Duodenal mucosa (tissue), 2 donors: ENCODE results near the gene FAT4.

Experiments used
- H3K27ac ChIP-seq: one replicate; pipeline ENCODE4 v1.7.0; 2013; ENCODE audit warnings: low read depth, low read length
- H3K27me3 ChIP-seq, 2 donors: one replicate each; pipeline ENCODE4 v1.7.0; 2013; ENCODE audit warnings: low read length in 2 of 2, control low read depth in 1 of 2; ENCODE audit not compliant: insufficient read depth in 2 of 2, control insufficient read depth in 1 of 2
- H3K36me3 ChIP-seq, 2 donors: one replicate each; pipeline ENCODE4 v1.7.0; 2013; ENCODE audit warnings: low read length in 2 of 2, control low read depth in 1 of 2; ENCODE audit not compliant: insufficient read depth in 2 of 2, control insufficient read depth in 1 of 2
- H3K4me1 ChIP-seq, 2 donors: one replicate each; pipeline ENCODE4 v1.7.0; 2013; ENCODE audit warnings: low read length in 2 of 2, control low read depth in 1 of 2; ENCODE audit not compliant: insufficient read depth in 2 of 2, control insufficient read depth in 1 of 2
- H3K4me3 ChIP-seq, 2 donors: one replicate each; pipeline ENCODE4 v1.7.0; 2013; ENCODE audit warnings: low read length in 2 of 2, low read depth in 1 of 2
- H3K9ac ChIP-seq, 2 donors: one replicate each; pipeline ENCODE4 v1.7.0; 2013; ENCODE audit warnings: low read length in 2 of 2, low read depth in 1 of 2
- H3K9me3 ChIP-seq, 2 donors: one replicate each; pipeline ENCODE4 v1.7.0; 2013; ENCODE audit warnings: low read length in 2 of 2, control low read depth in 1 of 2; ENCODE audit not compliant: control insufficient read depth in 1 of 2

Gene FAT4

GRCh38 chr4:125344198-125344597 is 29.4 kb downstream of the FAT4 start:
- Histone ChIP-seq H3K4me3 (no peak overlapping the region), H3K36me3 (no peaks in the 10 kb centered on the region), H3K27me3 (no peaks in the 10 kb centered on the region), H3K27ac (no peak overlapping the region), H3K9me3 (no peaks in the 10 kb centered on the region), H3K4me1 (no peaks in the 10 kb centered on the region), H3K9ac (no peak overlapping the region)

GRCh38 chr4:125346616-125347015 is 31.9 kb downstream of the FAT4 start:
- no peak overlapping the region for H3K4me3 ChIP-seq

GRCh38 chr4:125350470-125351135 is 35.8 kb downstream of the FAT4 start:
- H3K27me3 ChIP-seq = no peaks in the 10 kb centered on the region
- no peaks in the 10 kb centered on the region for H3K36me3 ChIP-seq
- H3K27ac ChIP-seq = no peak overlapping the region
- no peaks in the 10 kb centered on the region for H3K4me1 ChIP-seq
- H3K9ac ChIP-seq = no peak overlapping the region
- H3K4me3 ChIP-seq = no peak overlapping the region
- no peaks in the 10 kb centered on the region for H3K9me3 ChIP-seq

More at GRCh38 chr4:125346616-125347015, 31.9 kb downstream of the FAT4 start:
- Histone ChIP-seq H3K36me3 (no peaks in the 10 kb centered on the region), H3K27me3 (no peaks in the 10 kb centered on the region), H3K27ac (no peak overlapping the region), H3K9ac (no peak overlapping the region), H3K9me3 (no peaks in the 10 kb centered on the region), H3K4me1 (no peaks in the 10 kb centered on the region)

GRCh38 chr4:125352521-125352920 is 37.8 kb downstream of the FAT4 start:
- H3K36me3 ChIP-seq = no peaks in the 10 kb centered on the region
- H3K4me3 ChIP-seq = no peak overlapping the region
- H3K9me3 ChIP-seq = no peaks in the 10 kb centered on the region
- no peak overlapping the region for H3K9ac ChIP-seq
- no peak overlapping the region for H3K27ac ChIP-seq
- no peaks in the 10 kb centered on the region for H3K27me3 ChIP-seq
- H3K4me1 ChIP-seq = no peaks in the 10 kb centered on the region

- Histone ChIP-seq H3K9me3 (no peaks in the 10 kb centered on the region), H3K4me1 (no peaks in the 10 kb centered on the region), H3K27me3 (no peaks in the 10 kb centered on the region), H3K36me3 (no peaks in the 10 kb centered on the region), H3K9ac (no peak overlapping the region), H3K4me3 (no peak overlapping the region), H3K27ac (no peak overlapping the region)
Observed at GRCh38 chr4:125353131-125353530, 38.4 kb downstream of the FAT4 start.

GRCh38 chr4:125355791-125356190 is 41.0 kb downstream of the FAT4 start:
- no peaks in the 10 kb centered on the region for H3K27me3 ChIP-seq
- no peak overlapping the region for H3K4me3 ChIP-seq
- no peak overlapping the region for H3K27ac ChIP-seq
- no peak overlapping the region for H3K9ac ChIP-seq
- H3K36me3 ChIP-seq = no peaks in the 10 kb centered on the region
- H3K9me3 ChIP-seq = no peaks in the 10 kb centered on the region
- no peaks in the 10 kb centered on the region for H3K4me1 ChIP-seq

GRCh38 chr4:125357675-125358074 is 42.9 kb downstream of the FAT4 start:
- Histone ChIP-seq H3K9ac (no peak overlapping the region), H3K9me3 (no peaks in the 10 kb centered on the region), H3K27ac (no peak overlapping the region), H3K27me3 (no peaks in the 10 kb centered on the region), H3K36me3 (no peaks in the 10 kb centered on the region), H3K4me1 (no peaks in the 10 kb centered on the region), H3K4me3 (no peak overlapping the region)

- no peak overlapping the region for H3K4me3 ChIP-seq
- H3K27ac ChIP-seq = no peak overlapping the region
- no peaks in the 10 kb centered on the region for H3K4me1 ChIP-seq
- H3K36me3 ChIP-seq = no peaks in the 10 kb centered on the region
- H3K9ac ChIP-seq = no peak overlapping the region
- no peaks in the 10 kb centered on the region for H3K9me3 ChIP-seq
- no peaks in the 10 kb centered on the region for H3K27me3 ChIP-seq
Observed at GRCh38 chr4:125358453-125358852, 43.7 kb downstream of the FAT4 start.

- H3K4me3 ChIP-seq = no peak overlapping the region
- no peak overlapping the region for H3K9ac ChIP-seq
- H3K27ac ChIP-seq = no peak overlapping the region
- no peaks in the 10 kb centered on the region for H3K27me3 ChIP-seq
- no peaks in the 10 kb centered on the region for H3K9me3 ChIP-seq
- no peaks in the 10 kb centered on the region for H3K4me1 ChIP-seq
- H3K36me3 ChIP-seq = no peaks in the 10 kb centered on the region
Observed at GRCh38 chr4:125359363-125359762, 44.6 kb downstream of the FAT4 start.

- Histone ChIP-seq H3K27me3 (no peaks in the 10 kb centered on the region), H3K4me1 (no peaks in the 10 kb centered on the region), H3K36me3 (no peaks in the 10 kb centered on the region), H3K9ac (no peak overlapping the region), H3K9me3 (no peaks in the 10 kb centered on the region), H3K4me3 (no peak overlapping the region), H3K27ac (no peak overlapping the region)
Observed at GRCh38 chr4:125359960-125360634, 45.3 kb downstream of the FAT4 start.
